Prostate gland (tissue), 2 donors: ENCODE results near the gene LRCH3. TPM values are rescaled to one million over a fixed set of nuclear protein-coding genes. Genes with fewer than 3 reads are reported as not detected.

Experiments used
- DNase-seq: peaks from one replicate; pipeline ENCODE4 v3.0.0-alpha.2; 2019; ENCODE audit warnings: low spot score
- H3K27ac ChIP-seq, 2 donors: fragments of 200-600 bp; sonication (generic); 2 replicates each; pipeline ENCODE4 v1.5.1; 2017 to 2019
- H3K27me3 ChIP-seq: fragments of 200-600 bp; sonication (generic); replicated peaks from 2 replicates; pipeline ENCODE4 v1.5.1; 2019; ENCODE audit not compliant: insufficient read depth
- H3K36me3 ChIP-seq, 2 donors: fragments of 200-600 bp; sonication (generic); 1 replicate in 1 of 2; 2 replicates in 1 of 2; pipeline versions ENCODE4 v1.5.1 to v1.8.1; 2017 to 2019
- H3K4me1 ChIP-seq: fragments of 200-600 bp; sonication (generic); replicated peaks from 2 replicates; pipeline ENCODE4 v1.5.1; 2019
- H3K4me3 ChIP-seq, 2 donors: fragments of 200-600 bp; sonication (generic); 2 replicates each; pipeline ENCODE4 v1.5.1; 2017 to 2019
- H3K9me3 ChIP-seq: fragments of 200-600 bp; sonication (generic); 2 replicates; pipeline ENCODE4 v1.5.1; 2017
- CTCF ChIP-seq, 4 experiments: fragments of 200-600 bp in 2 of 4; fragments of 450-650 bp in 2 of 4; sonication (generic) in 2 of 4; IDR thresholded peaks; 1 replicate in 3 of 4; 2 replicates in 1 of 4; pipeline ENCODE4 v1.5.1; 2016 to 2019; ENCODE audit warnings: antibody characterized with exemption in 4 of 4, mild to moderate bottlenecking in 2 of 4, moderate library complexity in 2 of 4
- POLR2A ChIP-seq: fragments of 450-650 bp; IDR thresholded peaks from one replicate; pipeline ENCODE4 v1.6.1; 2016; ENCODE audit warnings: antibody characterized with exemption, mild to moderate bottlenecking
- POLR2AphosphoS5 ChIP-seq: sonication (generic); formaldehyde crosslinking; IDR thresholded peaks from one replicate; pipeline ENCODE4 v1.6.1; 2017; ENCODE audit warnings: antibody characterized with exemption
- WGBS: methylation state at CpG from one replicate; pipeline ENCODE4 v1.1.5; 2018; 5-methylcytosine and 5-hydroxymethylcytosine counted together
- intact Hi-C: fragments of 100-400 bp; cut with DNase I; formaldehyde crosslinking; loops from one replicate; pipeline ENCODE4 v1.14.2; 2022
- total RNA-seq, 2 donors: library from RNA; depleted of rRNA; stranded (reverse); fragments of >200 nt; gene quantifications; one replicate each; pipeline ENCODE4 v1.1.0, GENCODE V29; 2016

The LRCH3 gene
- total RNA-seq, 2 donors from 2014 or later: 31.6 to 114 TPM

- peak overlapping the region; percentile 65 to 81 for H3K4me3 ChIP-seq
- TF ChIP-seq POLR2AphosphoS5: no peak
- TF ChIP-seq CTCF (IDR thresholded peaks at IDR 0.05): no peak
- TF ChIP-seq POLR2A: no peak
- H3K4me1 ChIP-seq: peaks cover 7% of the 10 kb centered on the region
- intact Hi-C loops: loop anchor here (5.0 kb wide), 1 partner anchor 36 kb away; no protein-coding TSS in a partner anchor
- peak overlapping the region; percentile 92 for H3K27ac ChIP-seq
- DNase-seq: no peak
- H3K36me3 ChIP-seq: no peaks in the 10 kb centered on the region
- 18% methylated on average over 12 of the region's 12 CpGs for WGBS
- H3K9me3 ChIP-seq: no peaks in the 10 kb centered on the region
- H3K27me3 ChIP-seq: no peaks in the 10 kb centered on the region
Observed at GRCh38 chr3:197748597-197749314, 42.3 kb upstream of the LRCH3 start.

- peak overlapping the region; percentile 65 to 81 for H3K4me3 ChIP-seq
- DNase-seq: peak; percentile 39
- TF ChIP-seq POLR2A: no peak
- TF ChIP-seq POLR2AphosphoS5: peak; percentile 35
- 0% methylated on average over 18 of the region's 18 CpGs for WGBS
- no peaks in the 10 kb centered on the region for H3K27me3 ChIP-seq
- H3K27ac ChIP-seq: peak overlapping the region; percentile 92
- intact Hi-C loops: loop anchor here (5.0 kb wide), 1 partner anchor 37 kb away; no protein-coding TSS in a partner anchor
- H3K9me3 ChIP-seq: no peaks in the 10 kb centered on the region
- no peaks in the 10 kb centered on the region for H3K36me3 ChIP-seq
- peaks cover 7% of the 10 kb centered on the region for H3K4me1 ChIP-seq
Observed at GRCh38 chr3:197749315-197749600, 41.8 kb upstream of the LRCH3 start.

GRCh38 chr3:197749601-197750395 is 41.3 kb upstream of the LRCH3 start, which contains the start of gene FYTTD1:
TSS of gene FYTTD1 (plus strand) at chr3:197749883. CDS start at chr3:197749972, 89 bp downstream.
- Histone ChIP-seq H3K27ac (peak within 1 kb of the TSS; percentile 92), H3K9me3 (no peaks in the 10 kb centered on the region), H3K36me3 (no peaks in the 10 kb centered on the region), H3K4me3 (peak within 1 kb of the TSS; percentile 65 to 81), H3K4me1 (peaks cover 7% of the 10 kb centered on the region), H3K27me3 (no peaks in the 10 kb centered on the region)
- DNase-seq: peak; percentile 84
- intact Hi-C loops: loop anchor here (5.0 kb wide), 1 partner anchor 37 kb away; no protein-coding TSS in a partner anchor
- under 1% methylated on average over 63 of the region's 104 CpGs for WGBS
- TF ChIP-seq CTCF (IDR thresholded peaks at IDR 0.05) (peak; percentile 14 to 64 (median 44)), POLR2A (peak; percentile 65), POLR2AphosphoS5 (peak; percentile 3)

- Histone ChIP-seq H3K36me3 (no peaks in the 10 kb centered on the region), H3K27me3 (no peaks in the 10 kb centered on the region), H3K9me3 (no peaks in the 10 kb centered on the region), H3K27ac (peak overlapping the region; percentile 92), H3K4me3 (peak overlapping the region; percentile 65 to 81), H3K4me1 (peaks cover 7% of the 10 kb centered on the region)
- TF ChIP-seq POLR2AphosphoS5 (no peak), POLR2A (no peak), CTCF (IDR thresholded peaks at IDR 0.05) (peak in 1 of 4 experiments; percentile 18)
- intact Hi-C loops: no loop called here
- DNase-seq: peak; percentile 51
- WGBS: 0% methylated on average over 24 of the region's 43 CpGs
Observed at GRCh38 chr3:197750396-197750831, 40.6 kb upstream of the LRCH3 start.
